Mucosa of rectum (tissue), 2 donors: ENCODE measurements around the gene DUSP14.

Experiments used
- H3K27ac ChIP-seq, 2 donors: one replicate each; pipeline ENCODE4 v1.7.0; 2013; ENCODE audit warnings: inconsistent platforms in 2 of 2, low read depth in 2 of 2, low read length in 2 of 2
- H3K27me3 ChIP-seq, 2 donors: one replicate each; pipeline ENCODE4 v1.7.0; 2013; ENCODE audit warnings: low read length in 2 of 2; ENCODE audit not compliant: control insufficient read depth in 2 of 2, insufficient read depth in 2 of 2
- H3K36me3 ChIP-seq, 2 donors: one replicate each; pipeline ENCODE4 v1.7.0; 2013; ENCODE audit warnings: low read length in 2 of 2; ENCODE audit not compliant: control insufficient read depth in 2 of 2, insufficient read depth in 2 of 2
- H3K4me1 ChIP-seq, 2 donors: one replicate each; pipeline ENCODE4 v1.7.0; 2013; ENCODE audit warnings: low read length in 2 of 2, mild to moderate bottlenecking in 1 of 2; ENCODE audit not compliant: control insufficient read depth in 2 of 2, insufficient read depth in 2 of 2
- H3K4me3 ChIP-seq, 2 donors: one replicate each; pipeline ENCODE4 v1.7.0; 2013; ENCODE audit warnings: low read length in 2 of 2
- H3K9ac ChIP-seq, 2 donors: one replicate each; pipeline ENCODE4 v1.7.0; 2013; ENCODE audit warnings: low read length in 2 of 2, low read depth in 1 of 2, mild to moderate bottlenecking in 1 of 2
- H3K9me3 ChIP-seq, 2 donors: one replicate each; pipeline ENCODE4 v1.7.0; 2013; ENCODE audit warnings: low read length in 2 of 2; ENCODE audit not compliant: control insufficient read depth in 2 of 2
- donor health status: healthy.
- donor health status: Normal muscosa, but diverticular disease.

The DUSP14 gene

GRCh38 chr17:37553401-37553966 lies 63.8 kb downstream of the DUSP14 start:
- Histone ChIP-seq H3K9me3 (no peaks in the 10 kb centered on the region), H3K9ac (no peak overlapping the region), H3K4me3 (no peak overlapping the region), H3K27me3 (no peaks in the 10 kb centered on the region), H3K4me1 (no peaks in the 10 kb centered on the region), H3K27ac (no peak overlapping the region), H3K36me3 (peaks cover 21 to 26% of the 10 kb centered on the region in 2 donors)

GRCh38 chr17:37555386-37555785 lies 65.7 kb downstream of the DUSP14 start:
- Histone ChIP-seq H3K9ac (no peak overlapping the region), H3K27ac (no peak overlapping the region), H3K36me3 (peaks cover 35 to 37% of the 10 kb centered on the region in 2 donors), H3K9me3 (no peaks in the 10 kb centered on the region), H3K4me1 (no peaks in the 10 kb centered on the region), H3K27me3 (no peaks in the 10 kb centered on the region), H3K4me3 (no peak overlapping the region)

GRCh38 chr17:37557482-37557881 lies 67.8 kb downstream of the DUSP14 start:
- Histone ChIP-seq H3K9ac (no peak overlapping the region), H3K4me1 (no peaks in the 10 kb centered on the region), H3K4me3 (no peak overlapping the region), H3K36me3 (peaks cover 46 to 47% of the 10 kb centered on the region in 2 donors), H3K27ac (no peak overlapping the region), H3K9me3 (no peaks in the 10 kb centered on the region), H3K27me3 (no peaks in the 10 kb centered on the region)

- no peak overlapping the region for H3K27ac ChIP-seq
- H3K4me1 ChIP-seq = no peaks in the 10 kb centered on the region
- no peaks in the 10 kb centered on the region for H3K9me3 ChIP-seq
- H3K36me3 ChIP-seq = peaks cover 41% of the 10 kb centered on the region in 2 donors
- H3K27me3 ChIP-seq = no peaks in the 10 kb centered on the region
- no peak overlapping the region for H3K4me3 ChIP-seq
- H3K9ac ChIP-seq = no peak overlapping the region
Measured at GRCh38 chr17:37558299-37558698, 68.6 kb downstream of the DUSP14 start.

GRCh38 chr17:37562016-37562745 lies 72.5 kb downstream of the DUSP14 start:
- Histone ChIP-seq H3K27ac (no peak overlapping the region), H3K36me3 (peaks cover 38 to 51% of the 10 kb centered on the region in 2 donors), H3K4me3 (no peak overlapping the region), H3K27me3 (no peaks in the 10 kb centered on the region), H3K9ac (no peak overlapping the region), H3K4me1 (no peaks in the 10 kb centered on the region), H3K9me3 (no peaks in the 10 kb centered on the region)
